ENCODE measurements around the gene ZMAT2.
"Not testable (repeated sequence)": the region's sequence is repeated elsewhere in the genome, so short reads cannot be mapped to it uniquely, and the experiment has no call there.

Gene ZMAT2, protein sequence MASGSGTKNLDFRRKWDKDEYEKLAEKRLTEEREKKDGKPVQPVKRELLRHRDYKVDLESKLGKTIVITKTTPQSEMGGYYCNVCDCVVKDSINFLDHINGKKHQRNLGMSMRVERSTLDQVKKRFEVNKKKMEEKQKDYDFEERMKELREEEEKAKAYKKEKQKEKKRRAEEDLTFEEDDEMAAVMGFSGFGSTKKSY

DNA sequence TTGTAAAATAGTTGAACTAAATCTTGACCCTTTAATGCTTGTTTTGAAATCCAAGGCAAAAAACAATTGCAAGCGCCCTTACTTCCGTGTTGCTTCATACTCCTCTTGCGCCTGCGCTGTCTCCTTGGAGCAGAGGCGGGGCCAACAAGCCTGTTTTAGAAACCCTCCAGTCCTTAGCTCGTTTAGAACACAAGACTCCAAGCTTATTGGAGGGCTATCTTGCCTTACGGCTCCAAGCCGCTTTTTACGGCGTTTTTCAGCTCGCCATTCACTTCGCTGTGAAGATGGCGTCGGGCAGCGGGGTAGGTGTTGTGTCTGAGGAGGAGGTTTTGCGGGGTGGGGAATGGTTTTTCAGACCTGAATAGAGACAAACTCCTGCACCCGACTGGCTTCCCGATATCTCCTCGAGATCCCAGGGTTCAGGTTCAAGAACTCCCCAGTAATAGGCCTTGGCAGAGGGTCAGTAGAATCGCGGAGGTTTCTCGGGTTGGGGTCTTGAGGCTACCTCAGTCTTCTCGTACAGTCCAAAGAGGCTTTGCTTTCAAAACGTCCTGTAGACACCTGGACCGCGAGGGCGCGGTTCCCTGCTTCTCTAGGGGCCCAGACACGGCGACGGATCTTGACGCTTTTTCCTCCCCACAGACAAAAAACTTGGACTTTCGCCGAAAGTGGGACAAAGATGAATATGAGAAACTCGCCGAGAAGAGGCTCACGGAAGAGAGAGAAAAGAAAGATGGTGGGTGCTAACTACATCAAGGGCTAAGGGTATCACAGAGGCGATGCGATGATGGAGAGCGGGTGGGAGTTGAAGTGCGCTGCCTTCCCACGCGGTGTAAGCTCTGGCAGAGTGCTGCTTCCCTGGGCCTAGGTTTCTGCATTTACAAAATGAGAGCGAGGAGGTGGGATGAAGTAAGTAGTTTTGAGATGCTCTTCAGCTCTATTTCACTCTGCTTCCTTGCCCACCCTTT, at the start of gene ZMAT2:
Gene ZMAT2 (plus strand): TSS at position 271 of the 968 bp plus-strand sequence. CDS start 14 bp downstream, at position 285.
- DNase-seq, result peak; percentile 89

DNA sequence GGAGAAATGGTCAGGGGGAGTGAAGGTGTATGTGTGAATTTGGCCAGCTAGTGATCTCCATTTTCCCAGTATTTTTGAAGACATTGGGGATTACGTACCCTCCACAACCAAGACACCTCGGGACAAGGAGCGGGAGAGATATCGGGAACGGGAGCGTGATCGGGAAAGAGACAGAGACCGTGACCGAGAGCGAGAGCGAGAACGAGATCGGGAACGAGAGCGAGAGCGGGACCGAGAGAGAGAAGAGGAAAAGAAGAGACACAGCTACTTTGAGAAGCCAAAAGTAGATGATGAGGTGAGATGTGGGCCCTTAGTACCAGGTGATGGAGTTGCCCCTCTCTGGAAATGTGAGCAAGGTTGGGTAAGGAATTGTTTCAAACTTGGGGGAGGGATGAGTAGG, 41.4 kb upstream of the ZMAT2 start:
- DNase-seq, result no peak

DNA sequence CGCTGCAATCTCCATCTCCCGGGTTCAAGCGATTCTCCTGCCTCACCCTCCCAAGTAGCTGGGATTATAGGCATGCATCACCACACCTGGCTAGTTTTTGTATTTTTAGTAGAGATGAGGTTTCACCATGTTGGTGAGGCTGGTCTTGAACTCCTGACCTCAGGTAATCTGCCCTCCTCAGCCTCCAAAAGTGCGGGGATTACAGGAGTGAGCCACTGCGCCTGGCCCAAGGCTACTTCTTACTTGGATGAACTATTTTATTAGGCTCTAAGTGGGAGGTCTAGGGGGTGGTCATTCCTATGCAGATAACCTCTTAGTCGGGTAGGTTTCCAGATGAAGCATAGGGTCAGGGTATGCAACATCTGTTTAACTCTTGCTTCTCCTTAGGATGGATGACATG, 39.9 kb upstream of the ZMAT2 start:
- not testable (repeated sequence) for DNase-seq

DNA sequence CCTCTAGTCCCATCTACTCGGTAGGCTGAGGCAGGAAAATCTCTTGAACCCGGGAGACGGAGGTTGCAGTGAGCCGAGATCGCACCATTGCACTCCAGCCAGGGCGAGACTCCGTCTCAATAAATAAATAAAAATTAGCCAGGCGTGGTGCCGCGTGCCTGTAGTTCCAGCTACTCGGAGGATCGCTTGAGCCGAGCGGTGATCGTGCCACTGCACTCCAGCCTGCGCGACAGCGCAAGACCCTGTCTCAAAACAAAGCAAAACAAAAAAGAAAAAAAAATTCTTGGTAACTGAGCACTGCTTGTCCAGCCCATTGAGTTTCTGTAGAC, 36.3 kb upstream of the ZMAT2 start:
- no peak for DNase-seq

DNA sequence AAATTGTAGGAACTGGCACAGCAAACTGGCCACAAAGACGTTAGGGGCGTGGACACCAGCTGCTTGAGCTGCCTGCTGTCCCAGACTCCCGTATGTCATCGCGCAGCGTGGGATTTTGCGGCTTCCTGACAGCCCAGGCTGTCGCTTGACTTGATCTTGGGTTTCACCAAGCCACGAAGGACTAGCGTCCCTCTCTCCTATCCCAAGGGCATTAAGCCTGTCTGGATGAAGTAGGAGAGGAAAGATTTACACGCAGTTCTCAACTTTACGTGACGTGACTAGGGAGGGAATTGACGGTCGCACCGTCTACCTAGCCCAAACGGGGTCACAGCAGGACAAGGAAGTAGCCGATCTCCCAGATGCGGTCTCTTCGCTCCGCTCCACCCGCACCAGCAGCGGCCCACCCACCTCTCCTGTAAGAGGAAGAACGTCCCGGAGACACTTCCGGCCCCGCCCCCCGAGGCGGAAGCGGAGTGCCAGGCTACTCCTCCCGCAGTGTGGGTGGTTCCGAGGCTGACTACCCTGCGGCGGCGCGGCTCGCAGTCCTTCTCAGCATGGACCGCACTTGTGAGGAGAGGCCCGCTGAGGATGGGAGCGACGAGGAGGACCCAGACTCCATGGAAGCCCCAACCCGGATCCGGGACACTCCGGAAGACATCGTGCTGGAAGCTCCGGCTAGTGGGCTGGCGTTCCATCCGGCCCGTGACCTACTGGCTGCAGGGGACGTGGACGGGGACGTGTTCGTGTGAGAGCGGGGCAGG, 35.7 kb upstream of the ZMAT2 start, which contains the start of gene WDR55:
Gene WDR55 (plus strand): TSS at position 546 of the 761 bp plus-strand sequence. CDS start 9 bp downstream, at position 555.
- peak; percentile 95 for DNase-seq

DNA sequence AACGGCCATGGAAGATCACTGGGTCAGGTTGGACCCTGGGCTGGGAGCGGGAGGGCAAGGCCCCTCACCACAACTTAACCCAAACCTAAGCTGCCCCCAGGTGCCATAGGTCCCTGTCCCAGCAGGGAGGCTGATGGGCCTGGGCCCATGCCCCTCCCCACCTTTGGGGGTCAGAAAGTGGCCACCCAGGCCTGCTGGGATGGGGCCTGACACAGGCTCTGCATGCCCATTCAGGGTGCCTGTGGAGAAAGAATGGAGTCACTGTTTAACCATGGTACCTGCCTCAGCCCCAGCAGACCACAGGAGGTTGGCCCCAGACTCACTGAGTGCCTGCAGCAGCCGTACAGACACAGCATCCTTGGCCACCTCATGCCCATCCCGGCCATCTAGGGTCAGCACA, 29.2 kb upstream of the ZMAT2 start:
- DNase-seq, result not testable (repeated sequence)

DNA sequence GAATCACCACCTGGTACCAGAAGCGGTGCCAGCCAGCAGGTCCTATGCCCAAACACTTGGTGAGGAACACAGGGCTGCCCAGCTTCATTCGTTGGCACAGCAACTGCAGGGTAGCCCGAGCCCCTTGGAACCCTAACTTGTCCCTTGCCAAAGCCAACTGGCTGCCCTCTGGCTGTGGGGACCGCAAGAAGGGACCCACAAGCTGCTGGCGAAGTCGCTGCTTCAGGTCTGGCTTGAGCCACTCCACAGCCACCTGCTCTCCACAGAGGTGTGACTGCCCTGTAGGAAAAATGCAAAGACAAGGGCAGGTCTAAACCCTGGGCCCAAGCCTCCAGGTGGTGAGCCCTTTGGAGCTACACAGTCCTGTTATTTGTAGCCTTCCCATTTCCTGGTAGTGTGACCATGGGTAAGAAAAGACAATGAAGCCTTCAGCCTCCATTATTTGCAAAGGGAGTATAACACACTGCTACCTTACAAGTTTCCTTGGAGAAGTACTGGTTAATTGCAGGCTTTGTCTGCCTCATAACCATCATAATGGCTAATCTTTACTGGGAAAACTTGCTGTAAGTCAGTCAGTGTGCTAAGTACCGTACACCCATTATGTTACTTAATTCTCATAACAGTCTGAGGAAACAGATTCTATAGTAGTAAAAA, 28.6 kb upstream of the ZMAT2 start:
- DNase-seq, result no peak

DNA sequence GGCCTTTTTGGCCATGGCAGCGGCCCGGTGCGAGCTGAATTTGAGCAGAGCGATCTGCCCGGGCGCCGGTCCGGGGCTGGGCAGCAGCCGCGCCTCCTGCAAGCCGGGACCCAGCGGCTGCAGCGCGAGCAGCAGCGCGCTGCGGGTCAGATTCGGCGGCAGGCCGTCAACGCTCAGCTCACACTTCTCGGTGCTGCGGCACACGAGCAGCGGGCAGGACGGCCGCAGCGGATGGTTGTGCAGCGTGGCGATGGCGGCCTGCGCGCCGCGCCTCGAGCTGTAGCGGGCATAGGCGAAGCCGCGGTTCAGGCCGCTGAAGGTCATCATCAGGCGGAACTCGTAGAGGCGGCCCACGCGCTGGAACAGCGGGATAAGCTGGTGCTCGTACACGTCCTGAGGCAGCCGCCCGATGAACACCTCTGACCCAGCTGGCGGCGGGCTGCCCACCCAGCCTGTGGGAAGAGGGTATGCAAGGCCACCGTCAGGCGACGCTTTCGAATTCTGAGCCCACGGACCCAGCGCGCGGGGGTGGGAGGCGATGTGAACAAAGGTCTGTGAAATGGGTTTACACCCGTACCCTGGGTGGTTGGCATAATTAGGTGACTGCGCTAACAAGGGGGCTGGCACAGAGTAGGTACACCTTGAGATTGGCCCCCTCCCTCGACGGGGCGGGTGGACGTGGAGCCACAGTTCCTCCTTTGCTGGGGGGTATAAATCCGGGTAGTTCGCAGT, 27.6 kb upstream of the ZMAT2 start:
- no peak for DNase-seq

DNA sequence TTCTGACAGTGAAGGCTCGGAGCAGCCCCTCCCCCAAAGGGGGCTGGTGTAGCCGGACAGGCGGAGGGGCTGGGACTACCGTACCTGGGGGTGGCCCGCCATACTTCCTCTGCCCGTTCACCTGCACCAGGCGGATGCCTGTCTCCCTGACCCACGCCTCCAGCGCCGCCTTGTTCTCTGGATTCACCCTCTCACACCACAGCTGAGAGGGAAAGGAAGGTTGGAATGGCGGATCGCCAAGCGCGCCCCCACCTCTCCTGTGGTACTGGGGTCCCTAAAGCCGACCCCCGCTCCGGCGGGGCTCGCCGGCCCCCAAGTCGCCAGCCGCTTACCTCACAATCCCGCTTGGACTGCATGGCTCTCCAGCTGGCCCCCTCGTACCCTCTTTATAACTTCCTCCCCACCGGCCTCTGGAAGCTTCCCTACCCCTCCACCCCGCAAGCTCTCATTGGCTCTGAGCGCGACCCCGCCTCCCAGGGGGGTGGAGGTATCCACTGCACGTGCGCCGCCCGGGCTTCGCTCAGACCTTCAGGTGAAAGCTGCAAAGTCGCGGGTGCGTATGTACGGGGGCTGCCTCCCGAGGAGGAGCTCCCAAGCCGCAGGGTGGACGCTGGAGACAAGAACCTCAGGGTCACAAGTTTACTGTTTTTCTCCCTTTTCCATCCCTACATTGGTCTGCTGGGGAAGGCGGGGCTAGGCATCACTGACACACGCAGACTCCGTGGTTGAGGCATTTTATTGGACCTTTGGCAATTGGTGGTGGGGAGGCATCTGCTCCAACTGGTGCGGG, 26.9 kb upstream of the ZMAT2 start, which contains the start of gene DND1:
Gene DND1 (minus strand): TSS at position 390 of the 790 bp plus-strand sequence. CDS start 34 bp downstream, at position 356.
- DNase-seq, result no peak

DNA sequence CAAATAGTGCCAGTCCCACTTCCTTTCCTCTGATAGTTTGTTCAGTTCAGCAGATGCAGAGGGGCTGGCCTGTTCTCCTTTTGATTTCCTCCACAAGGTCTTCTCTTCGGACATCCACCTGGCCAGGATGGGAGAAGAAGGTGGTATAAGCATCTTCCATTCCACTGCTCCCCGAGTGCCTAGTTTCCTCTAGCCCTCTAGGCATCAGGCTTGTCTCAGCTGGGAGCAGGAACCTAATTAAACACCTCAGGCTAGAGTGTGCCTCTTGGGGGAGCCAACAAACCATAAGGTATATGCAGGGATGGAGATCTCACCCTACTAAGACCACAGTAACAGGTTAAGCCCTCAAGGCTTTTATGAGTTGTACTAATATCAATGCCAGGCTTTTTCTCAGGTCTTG, 26.0 kb upstream of the ZMAT2 start:
- no peak for DNase-seq

DNA sequence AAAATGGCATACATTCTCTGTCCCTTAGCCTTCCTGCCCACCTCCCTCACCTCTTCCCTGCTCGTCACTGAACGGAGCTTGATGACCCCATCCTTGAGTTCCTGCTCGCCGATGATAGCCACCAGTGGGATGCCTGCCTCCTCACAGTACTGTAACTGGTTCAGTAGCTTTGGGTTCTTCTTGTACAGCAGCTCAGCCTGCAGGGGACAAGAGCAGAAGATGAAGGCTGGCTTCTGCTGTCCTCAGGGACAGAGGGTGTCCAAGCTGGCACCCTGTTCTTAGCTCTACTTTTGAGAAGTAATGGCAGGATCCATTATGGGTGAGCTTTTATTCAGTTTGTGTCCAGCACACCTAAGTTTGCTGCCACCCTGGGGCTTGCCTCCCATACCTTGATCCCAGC, 25.6 kb upstream of the ZMAT2 start:
- no peak for DNase-seq

DNA sequence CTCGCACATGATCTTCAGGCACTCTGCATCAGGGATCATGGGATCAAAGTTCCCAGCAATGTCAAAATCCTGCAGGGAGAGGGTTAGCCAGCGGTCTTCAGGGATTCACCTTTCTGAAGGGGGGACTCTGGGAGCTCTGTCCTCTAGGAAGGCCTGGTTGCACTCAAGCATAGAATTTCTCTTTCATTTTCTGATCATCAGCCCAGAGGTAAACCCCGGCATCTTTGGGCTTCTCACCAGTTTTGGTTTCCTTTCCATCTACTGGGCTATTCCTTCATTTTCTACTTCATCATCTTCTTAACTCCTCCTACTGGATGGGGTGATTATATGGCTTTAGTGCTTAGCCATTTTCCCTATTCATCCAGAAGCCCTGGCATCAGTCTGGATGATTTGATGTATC, 22.3 kb upstream of the ZMAT2 start:
- no peak for DNase-seq

DNA sequence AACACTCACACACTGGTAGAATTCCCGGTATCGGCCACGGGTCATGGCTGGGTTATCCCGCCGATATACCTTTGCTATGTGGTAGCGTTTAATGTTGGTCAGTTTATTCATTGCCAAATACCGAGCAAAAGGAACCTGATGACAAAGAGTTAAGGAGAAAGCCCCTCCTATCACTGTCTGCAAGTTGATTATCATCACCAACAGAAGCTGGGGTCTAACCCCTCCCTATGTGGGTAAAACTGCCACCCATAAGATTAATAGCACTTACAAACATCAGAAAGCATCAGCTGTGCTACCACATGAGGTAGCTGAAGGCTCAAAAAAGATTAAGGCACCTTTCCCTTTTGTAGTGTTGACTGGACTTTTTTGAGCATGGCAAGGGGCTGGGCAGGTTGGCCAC, 21.3 kb upstream of the ZMAT2 start:
- DNase-seq, result no peak

DNA sequence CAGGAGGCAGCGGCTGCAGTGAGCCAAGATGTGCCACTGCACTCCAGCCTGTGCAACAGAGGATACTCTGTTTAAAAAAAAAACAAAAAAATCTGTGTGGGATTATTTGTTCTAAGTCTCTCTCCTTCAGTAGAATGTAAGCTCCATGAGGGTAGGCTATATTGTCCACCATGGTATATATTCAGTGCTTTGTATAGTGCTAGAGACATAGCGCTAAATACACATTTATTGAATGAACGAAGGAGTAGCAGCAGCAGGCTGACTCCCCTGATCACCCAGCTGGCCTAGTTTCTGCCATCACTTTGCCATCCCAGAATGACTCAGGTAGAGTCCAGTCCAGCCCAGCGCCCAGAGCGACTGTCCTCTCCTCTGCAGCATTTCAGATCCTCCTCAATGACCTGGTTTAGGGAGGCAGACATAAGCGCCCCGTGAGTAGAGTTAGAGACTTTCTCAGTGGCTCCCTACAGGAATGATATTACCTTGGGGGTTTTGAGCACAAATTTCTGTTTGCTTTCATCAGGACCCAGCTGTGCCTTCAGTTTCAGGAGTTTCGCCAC, 9.8 kb upstream of the ZMAT2 start:
- no peak for DNase-seq

DNA sequence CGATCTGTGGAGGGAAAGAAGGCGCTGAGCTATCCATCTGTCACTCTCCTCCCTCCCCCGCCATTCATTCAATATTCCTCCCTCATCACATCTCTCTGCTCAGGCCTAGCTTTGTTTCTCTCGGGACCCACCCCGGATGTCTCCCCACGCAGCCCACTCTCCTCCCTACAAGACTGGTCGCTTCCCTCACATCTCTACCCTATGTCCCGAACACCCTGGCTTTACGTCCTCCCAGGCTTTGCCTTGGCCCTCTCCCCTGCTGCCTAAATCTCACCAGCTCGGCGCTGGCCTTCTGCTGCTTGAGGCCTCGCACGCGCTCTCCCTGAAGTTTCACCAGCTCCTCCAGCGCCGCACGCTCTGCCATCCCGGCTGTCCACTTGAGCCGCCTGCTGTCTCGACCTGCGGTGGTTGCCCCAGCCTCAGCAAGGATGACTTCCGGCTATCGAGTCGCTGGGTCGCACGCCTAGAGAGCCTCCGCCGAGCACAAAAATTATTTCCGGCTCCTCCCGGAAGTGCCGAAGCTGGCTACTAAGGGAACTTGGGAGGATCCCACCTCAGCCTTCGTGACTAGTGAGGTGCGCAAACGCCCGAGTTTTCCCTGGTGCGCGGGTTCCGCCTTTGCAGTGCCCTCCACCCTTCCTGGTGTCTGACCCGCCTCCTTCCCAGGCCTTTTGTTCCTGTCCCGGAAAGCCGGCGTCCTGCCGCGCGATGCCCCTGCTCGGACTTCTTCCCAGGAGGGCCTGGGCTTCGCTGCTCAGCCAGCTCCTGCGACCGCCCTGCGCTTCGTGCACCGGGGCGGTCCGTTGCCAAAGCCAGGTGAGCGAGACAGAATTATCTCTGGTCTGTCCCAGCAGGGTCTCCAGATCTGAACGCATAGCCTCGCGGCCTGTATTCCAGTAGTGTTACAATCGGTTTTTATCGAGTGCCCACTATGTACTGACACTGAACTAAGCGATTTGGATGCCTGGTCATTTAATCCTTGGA, 9.0 kb upstream of the ZMAT2 start, which contains the start of the genes HARS1 and HARS2:
Gene HARS1 (minus strand): TSS at position 430 of the 984 bp plus-strand sequence. CDS start 66 bp downstream, at position 364.
Gene HARS2 (plus strand): TSS at position 515 of the 984 bp plus-strand sequence. CDS start 194 bp downstream, at position 709.
- DNase-seq, result peak; percentile 77

DNA sequence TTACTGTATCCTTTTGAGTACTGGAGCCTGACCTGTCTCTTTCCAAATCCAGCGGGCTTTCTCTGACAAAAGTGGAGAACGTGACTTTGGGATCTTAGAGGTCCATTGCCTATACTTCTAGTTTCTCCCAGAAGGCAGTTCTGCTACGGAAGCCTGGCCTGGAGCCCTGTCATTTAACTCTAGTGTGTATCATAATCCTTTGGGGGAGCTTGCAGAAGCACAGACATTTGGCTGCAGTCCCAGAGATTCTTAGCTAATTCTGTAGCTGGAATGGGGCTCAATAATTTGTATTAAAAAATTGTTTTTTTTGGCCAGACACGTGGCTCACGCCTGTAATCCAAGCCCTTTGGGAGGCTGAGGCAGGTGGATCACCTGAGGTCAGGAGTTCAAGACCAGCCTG, 6.0 kb upstream of the ZMAT2 start:
- no peak for DNase-seq

DNA sequence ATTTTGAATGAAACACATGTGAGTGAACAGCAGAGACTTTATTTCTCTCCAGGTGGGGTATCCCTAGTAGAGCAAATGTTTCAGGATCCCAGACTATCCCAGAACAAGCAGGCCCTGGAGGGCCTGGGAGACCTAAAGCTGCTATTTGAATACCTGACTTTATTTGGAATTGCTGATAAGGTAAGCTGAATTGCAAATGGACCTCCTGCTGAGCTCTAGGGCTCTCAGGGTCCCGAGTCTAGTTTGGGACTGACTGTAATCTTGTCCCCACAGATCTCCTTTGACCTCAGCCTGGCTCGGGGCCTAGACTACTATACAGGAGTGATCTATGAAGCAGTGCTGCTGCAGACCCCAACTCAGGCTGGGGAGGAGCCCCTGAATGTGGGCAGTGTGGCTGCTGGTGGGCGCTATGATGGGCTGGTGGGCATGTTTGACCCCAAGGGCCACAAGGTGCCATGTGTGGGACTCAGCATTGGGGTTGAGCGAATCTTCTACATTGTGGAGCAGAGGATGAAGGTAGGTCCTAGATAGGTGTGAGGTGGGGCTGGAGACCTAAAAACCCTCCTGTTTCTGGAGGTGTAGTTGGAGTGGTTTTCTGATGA, 3.3 kb upstream of the ZMAT2 start:
- no peak for DNase-seq

DNA sequence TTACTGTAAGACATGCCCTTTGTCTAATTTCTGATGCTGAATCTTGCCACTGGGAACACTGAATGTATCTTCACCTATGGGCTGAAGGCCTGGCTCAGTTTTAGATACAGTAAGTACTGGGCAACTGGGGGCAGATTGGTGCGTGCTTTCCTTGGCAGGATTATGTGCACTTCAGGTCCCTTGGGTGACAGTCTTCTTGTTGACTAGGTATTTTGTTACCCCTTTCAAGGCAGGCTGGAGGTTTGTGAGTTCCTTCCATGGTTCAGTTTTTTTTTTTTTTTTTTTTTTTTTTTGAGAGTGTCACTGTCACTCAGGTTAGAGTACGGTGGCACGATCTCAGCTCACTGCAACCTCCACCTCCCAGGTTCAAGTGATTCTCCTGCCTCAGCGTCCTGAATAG, 7.6 kb downstream of the ZMAT2 start:
- DNase-seq, result no peak

DNA sequence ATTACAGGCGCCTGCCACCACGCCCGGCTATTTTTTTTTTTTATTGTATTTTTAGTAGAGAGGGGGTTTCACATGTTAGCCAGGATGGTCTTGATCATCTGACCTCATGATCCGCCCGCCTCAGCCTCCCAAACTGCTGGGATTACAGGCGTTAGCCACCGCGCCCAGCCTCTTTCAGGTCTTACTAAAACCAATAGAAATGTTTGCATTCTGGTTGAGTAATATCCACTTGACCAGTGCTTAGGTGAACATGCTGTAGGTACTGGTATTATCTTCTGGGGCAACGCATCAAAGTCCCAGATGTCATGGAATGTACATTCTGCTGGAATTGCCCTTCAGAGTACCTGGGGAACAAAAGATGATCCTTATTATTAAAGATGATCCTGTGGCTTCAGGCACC, 8.5 kb downstream of the ZMAT2 start:
- DNase-seq, result not testable (repeated sequence)
